Measurements from ENCODE around the gene HTR7.

- TF ChIP-seq CTCF (IDR thresholded peaks at IDR 0.05) (no peak), POLR2A (IDR thresholded peaks at IDR 0.05) (no peak), POLR2AphosphoS5 (IDR thresholded peaks at IDR 0.05; ENCODE audit: insufficient read depth in 1 of 2, low read depth in 1 of 2) (no peak)
These were observed 148.1 kb downstream of the HTR7 start for GRCh38 chr10:90709727-90710126.
